GM12878 (cell line): Measurements from ENCODE around the gene VDR.

Experiments used
- CHD1 ChIP-seq: IDR thresholded peaks from 2 replicates; pipeline ENCODE4 v1.6.1; 2012; ENCODE audit warnings: low read depth, low read length, improper control_type of control experiment
- CTCF ChIP-seq, 3 experiments: IDR thresholded peaks in 2 of 3; conservative IDR thresholded peaks in 1 of 3; 2 replicates each; pipeline ENCODE4 v1.5.1; 2011; ENCODE audit warnings: low read depth in 3 of 3, low read length in 3 of 3, mild to moderate bottlenecking in 3 of 3, control low read depth in 2 of 3, moderate library complexity in 2 of 3, inconsistent platforms in 1 of 3, mixed read lengths in 1 of 3; ENCODE audit not compliant: control insufficient read depth in 2 of 3, insufficient read depth in 1 of 3; ENCODE audit errors: extremely low read depth in 1 of 3
- KDM1A ChIP-seq: fragments of 200-600 bp; sonication (generic); IDR thresholded peaks from 2 replicates; pipeline ENCODE4 v1.6.1; 2016; ENCODE audit warnings: borderline replicate concordance
- NFIC ChIP-seq: IDR thresholded peaks from 2 replicates; pipeline ENCODE4 v1.6.1; 2012; ENCODE audit warnings: low read depth, mild to moderate bottlenecking, inconsistent platforms, low read length, moderate library complexity
- RAD21 ChIP-seq: IDR thresholded peaks from 2 replicates; pipeline ENCODE4 v1.6.1; 2011; ENCODE audit warnings: mild to moderate bottlenecking, low read depth, low read length, moderate library complexity; ENCODE audit not compliant: insufficient read depth
- SUZ12 ChIP-seq: fragments of 200-600 bp; sonication (generic); IDR thresholded peaks from one replicate; pipeline ENCODE4 v1.6.1; 2018; ENCODE audit warnings: antibody characterized with exemption, mild to moderate bottlenecking; ENCODE audit not compliant: unreplicated experiment
- ZNF217 ChIP-seq: fragments of 450-650 bp; IDR thresholded peaks from 2 replicates; pipeline ENCODE4 v1.6.1; 2017; ENCODE audit warnings: antibody characterized with exemption, mild to moderate bottlenecking

- TF ChIP-seq SUZ12: no peak
- no peak for TF ChIP-seq CHD1
- no peak for TF ChIP-seq NFIC
- TF ChIP-seq KDM1A: no peak
- no peak for TF ChIP-seq RAD21
- TF ChIP-seq CTCF (IDR thresholded peaks at IDR 0.05 in 2 of 3, conservative IDR thresholded peaks at IDR 0.05 in 1 of 3; ENCODE audit: control insufficient read depth in 2 of 3, extremely low read depth in 1 of 3, insufficient read depth in 1 of 3, low read depth in 3 of 3, low read length in 3 of 3): no peak
- no peak for TF ChIP-seq ZNF217
Measured at GRCh38 chr12:47856094-47856493, 48.7 kb downstream of the VDR start.
